HepG2 (cell line): ENCODE results near the gene CNBD2. TPM values are rescaled to one million over a fixed set of nuclear protein-coding genes. Genes with fewer than 3 reads are reported as not detected.
A peak's percentile ranks its signal among the peaks of the same experiment; 100 is the strongest.

ENCODE experiments used
- ATAC-seq: fragments of 200-7000 bp; cut with Tn5 transposase; 3 replicates; pipeline ENCODE4 v1.9.1; 2020; ENCODE audit warnings: mild to moderate bottlenecking, moderate library complexity
- BruUV-seq: library from RNA; stranded (reverse); fragments of 400-500 nt; replicated peaks from 2 replicates; lab custom pipeline; 2021; lab: Mats Ljungman, UMichigan
- CTCF ChIA-PET: fragments of 300-600 bp; formaldehyde crosslinking; extraction: SDS; loops from one replicate; lab custom pipeline; 2021; ENCODE audit warnings: low total read pairs, inconsistent platforms, low intra/inter-chr PET ratio; lab: Yijun Ruan, JAX
- POLR2A ChIA-PET: fragments of 350-600 bp; sonication (Branson Sonifier 250); formaldehyde crosslinking; loops from one replicate; lab custom pipeline; 2020; ENCODE audit warnings: antibody characterized with exemption, inconsistent platforms; lab: Yijun Ruan, JAX
- DNase-seq: peaks from one replicate; pipeline ENCODE4 v3.0.0-alpha.2; 2015; ENCODE audit warnings: low spot score
- FAIRE-seq: peaks from 3 replicates; lab custom pipeline; 2011; peaks lifted over from hg19 to GRCh38; lab: Jason Lieb, UNC
- H2AFZ ChIP-seq: one replicate; pipeline ENCODE4 v1.6.1; 2011; ENCODE audit warnings: low read length, inconsistent platforms
- H3K27ac ChIP-seq: fragments of 300-600 bp; 3 replicates; pipeline ENCODE4 v1.8.0; 2011; ENCODE audit warnings: mixed run types, mild to moderate bottlenecking, mixed read lengths, low read length, inconsistent platforms; ENCODE audit not compliant: insufficient read depth; ENCODE audit errors: extremely low read length
- H3K27me3 ChIP-seq, 2 experiments: fragments of 200-600 bp in 1 of 2; 2 replicates in 1 of 2; 3 replicates in 1 of 2; pipeline versions ENCODE4 v1.6.0 to v1.8.0; 2011; ENCODE audit warnings: low read length in 2 of 2, mild to moderate bottlenecking in 2 of 2, moderate library complexity in 2 of 2, inconsistent platforms in 1 of 2; ENCODE audit not compliant: insufficient read depth in 2 of 2, control insufficient read depth in 1 of 2
- H3K36me3 ChIP-seq, 2 experiments: fragments of 200-600 bp in 1 of 2; replicated peaks in 1 of 2; 2 replicates in 1 of 2; 3 replicates in 1 of 2; pipeline versions ENCODE4 v1.5.1 to v1.8.0; 2011; ENCODE audit warnings: low read length in 2 of 2, inconsistent platforms in 1 of 2; ENCODE audit not compliant: insufficient read depth in 2 of 2, control insufficient read depth in 1 of 2
- H3K4me1 ChIP-seq: 2 replicates; pipeline ENCODE4 v1.5.1; 2012; ENCODE audit warnings: low read length, inconsistent platforms; ENCODE audit not compliant: insufficient read depth
- H3K4me2 ChIP-seq: 2 replicates; pipeline ENCODE4 v1.6.0; 2011; ENCODE audit warnings: low read depth, low read length, inconsistent platforms
- H3K4me3 ChIP-seq, 3 experiments: fragments of 200-600 bp in 1 of 3; sonication (generic), shearing (Covaris generic) in 1 of 3; replicated peaks in 1 of 3; 2 replicates each; pipeline ENCODE4 v1.5.1; 2011 to 2016; ENCODE audit warnings: low read length in 3 of 3, inconsistent platforms in 2 of 3, low read depth in 2 of 3, mild to moderate bottlenecking in 2 of 3, control low read depth in 1 of 3, mixed read lengths in 1 of 3; ENCODE audit not compliant: insufficient read depth in 1 of 3
- H3K79me2 ChIP-seq: one replicate; pipeline ENCODE4 v1.6.1; 2011; ENCODE audit warnings: low read length, inconsistent platforms; ENCODE audit not compliant: insufficient read depth
- H3K9ac ChIP-seq: 2 replicates; pipeline ENCODE4 v1.6.0; 2011; ENCODE audit warnings: mild to moderate bottlenecking, low read depth, low read length, inconsistent platforms; ENCODE audit not compliant: insufficient read depth
- H3K9me3 ChIP-seq: 2 replicates; pipeline ENCODE4 v1.5.1; 2012; ENCODE audit warnings: mild to moderate bottlenecking, low read length
- H4K20me1 ChIP-seq: 2 replicates; pipeline ENCODE4 v1.6.0; 2011; ENCODE audit warnings: inconsistent platforms, mild to moderate bottlenecking, low read length, moderate library complexity; ENCODE audit not compliant: insufficient read depth
- NR1H2 ChIP-seq: sonication (generic); formaldehyde crosslinking; IDR thresholded peaks from 2 replicates; pipeline ENCODE4 v1.8.1; 2022; ENCODE audit warnings: low read depth, missing genetic modification reagents, borderline replicate concordance
- NR2F1 ChIP-seq, 2 experiments: fragments of 450-650 bp in 1 of 2; formaldehyde crosslinking in 1 of 2; IDR thresholded peaks; 2 replicates each; pipeline versions ENCODE4 v1.5.0 to v1.6.1; 2016 to 2020; ENCODE audit warnings: mild to moderate bottlenecking in 1 of 2, missing compliant biosample characterization in 1 of 2, missing genetic modification reagents in 1 of 2, moderate library complexity in 1 of 2
- RAD51 ChIP-seq: fragments of 450-650 bp; IDR thresholded peaks from 2 replicates; pipeline ENCODE4 v1.6.1; 2016; ENCODE audit warnings: borderline replicate concordance
- RARA ChIP-seq: IDR thresholded peaks from 2 replicates; pipeline ENCODE4 v1.6.1; 2016; ENCODE audit warnings: missing genetic modification reagents, missing compliant biosample characterization
- RFX5 ChIP-seq: IDR thresholded peaks from 2 replicates; pipeline ENCODE4 v1.6.1; 2011; ENCODE audit warnings: low read depth, low read length, improper control_type of control experiment
- ZNF543 ChIP-seq: sonication (generic); formaldehyde crosslinking; IDR thresholded peaks from 2 replicates; pipeline ENCODE4 v1.4.0; 2020; ENCODE audit warnings: mild to moderate bottlenecking, missing genetic modification reagents
- WGBS: methylation state at CpG from one replicate; pipeline ENCODE4 v1.1.6; 2017; ENCODE audit warnings: low lambda C conversion rate; 5-methylcytosine and 5-hydroxymethylcytosine counted together
- in situ Hi-C: cut with HindIII; loops from 2 replicates; pipeline ENCODE4 v1.10.0; 2017; ENCODE audit warnings: low pct_unique_long_range_greater_than_20kb; ENCODE audit not compliant: extremely low pct_ligation_motif_present
- intact Hi-C: fragments of 100-400 bp; cut with micrococcal nuclease; formaldehyde crosslinking; loops from one replicate; pipeline ENCODE4 v1.10.0; 2022; ENCODE audit not compliant: unreplicated experiment
- polyA plus RNA-seq, 8 experiments: library from polyadenylated mRNA; depleted of rRNA in 3 of 8; stranded (reverse) in 7 of 8; unstranded in 1 of 8; fragments of >200 nt; fragmentation: Illumina TruSeq in 4 of 8; extraction: Trizol in 4 of 8; gene quantifications; 2 replicates each; pipeline versions ENCODE4 v1.2.1 to v1.2.3, GENCODE V29; 2011 to 2016; ENCODE audit warnings: low read depth in 4 of 8, missing spikeins in 1 of 8, mixed read lengths in 1 of 8; ENCODE audit not compliant: insufficient read depth in 1 of 8
- total RNA-seq, 5 experiments: library from RNA; depleted of rRNA; stranded (reverse); fragments of >200 nt; fragmentation: Illumina TruSeq; extraction: Trizol; gene quantifications; 2 replicates each; pipeline ENCODE4 v1.2.3, GENCODE V29; 2016; ENCODE audit warnings: low read depth in 1 of 5
- TF ChIP-seq, protein P1 (sequence below), 2 experiments: sonication (generic) in 1 of 2; formaldehyde crosslinking in 1 of 2; IDR thresholded peaks; 2 replicates each; pipeline versions ENCODE4 v1.5.1 to v1.6.1; 2011 to 2020; ENCODE audit warnings: borderline replicate concordance in 1 of 2, low read depth in 1 of 2, low read length in 1 of 2, mild to moderate bottlenecking in 1 of 2, missing genetic modification reagents in 1 of 2, moderate library complexity in 1 of 2

The CNBD2 gene
- total and polyA plus RNA-seq, 2 of the 13 experiments (the other 11 are each of a cell fraction or from before 2014, with no cell fraction given) = 12.4 to 22.8 TPM

DNA sequence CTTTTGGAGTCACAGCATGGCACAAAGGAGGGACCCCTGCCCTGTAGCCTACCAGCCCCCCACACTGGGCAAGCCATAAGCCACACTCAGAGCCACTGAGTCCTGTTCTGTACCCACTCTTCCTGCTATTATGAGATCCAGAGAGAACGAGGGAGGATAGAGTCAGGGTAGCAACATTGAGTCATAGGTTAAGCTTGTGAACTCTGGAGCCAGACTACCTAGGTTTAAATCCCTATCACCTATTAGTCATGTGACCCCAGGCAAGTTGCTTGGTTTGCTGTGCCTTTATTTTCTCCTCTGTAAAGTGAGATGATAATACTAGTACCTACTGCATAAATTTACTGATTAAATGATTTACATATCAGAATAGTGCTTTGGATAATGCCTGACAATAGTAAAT is 540 bp downstream of the CNBD2 start:
- H3K9ac ChIP-seq = no peak overlapping the region

DNA sequence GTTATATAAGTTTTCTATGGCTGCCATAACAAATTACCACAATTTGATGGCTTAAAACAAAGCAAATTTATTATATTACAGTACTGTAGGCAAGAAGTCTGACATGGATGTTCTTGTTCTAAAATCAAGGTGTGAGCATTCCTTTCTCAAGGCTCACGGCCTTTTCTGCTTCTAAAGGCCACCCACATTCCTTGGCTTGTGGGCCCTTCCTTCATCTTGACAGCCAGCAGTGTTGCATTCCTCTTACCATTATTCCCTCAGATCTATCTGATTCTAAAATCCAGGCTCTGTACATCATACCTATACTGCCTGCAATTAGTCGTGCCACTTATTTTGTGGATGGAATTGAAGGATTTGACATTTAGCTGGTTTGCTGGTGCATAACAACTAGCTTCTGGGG is 3.6 kb downstream of the CNBD2 start:
- no peaks in the 10 kb centered on the region for H3K79me2 ChIP-seq
- no peak for DNase-seq
- CTCF ChIA-PET = no interaction called here

More for the DNA sequence above, 540 bp downstream of the CNBD2 start:
- CTCF ChIA-PET = no interaction called here
- FAIRE-seq = no peak
- H3K79me2 ChIP-seq = no peaks in the 10 kb centered on the region
- no TSS peak for BruUV-seq
- no peaks in the 10 kb centered on the region for H4K20me1 ChIP-seq
- H2AFZ ChIP-seq = no peak overlapping the region
- H3K4me3 ChIP-seq = no peak overlapping the region
- ATAC-seq = peak; percentile 52; the same call in 2 of the 3 replicates
- POLR2A ChIA-PET = interaction anchor here (1.1 kb wide), 1 partner anchor 15 kb away, joined by 4 read pairs; the partner anchor contains the start of gene SCAND1
- H3K4me2 ChIP-seq = no peak overlapping the region
- in situ Hi-C loops = no loop called here
- no peaks in the 10 kb centered on the region for H3K4me1 ChIP-seq
- peaks cover 6% of the 10 kb centered on the region; the same call in 1 of the 2 replicates for H3K9me3 ChIP-seq
- H3K36me3 ChIP-seq = no peaks in the 10 kb centered on the region
- no peak overlapping the region for H3K27ac ChIP-seq
- TF ChIP-seq, protein P1, sequence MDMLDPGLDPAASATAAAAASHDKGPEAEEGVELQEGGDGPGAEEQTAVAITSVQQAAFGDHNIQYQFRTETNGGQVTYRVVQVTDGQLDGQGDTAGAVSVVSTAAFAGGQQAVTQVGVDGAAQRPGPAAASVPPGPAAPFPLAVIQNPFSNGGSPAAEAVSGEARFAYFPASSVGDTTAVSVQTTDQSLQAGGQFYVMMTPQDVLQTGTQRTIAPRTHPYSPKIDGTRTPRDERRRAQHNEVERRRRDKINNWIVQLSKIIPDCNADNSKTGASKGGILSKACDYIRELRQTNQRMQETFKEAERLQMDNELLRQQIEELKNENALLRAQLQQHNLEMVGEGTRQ (IDR thresholded peaks at IDR 0.05; ENCODE audit: low read depth, low read length) = peak; percentile 28; the same call in 1 of the 2 replicates
- TF ChIP-seq, protein P1 (CRISPR knock-in tag; IDR thresholded peaks at IDR 0.05; ENCODE audit: borderline replicate concordance) = no peak; the same call in 1 of the 2 replicates
- TF ChIP-seq NR2F1 (CRISPR knock-in tag; IDR thresholded peaks at IDR 0.05) = 0 out of 4 replicates have a peak, but pooled peaks of 1 of the 2 experiments have one; percentile 23
- TF ChIP-seq NR1H2 (CRISPR knock-in tag) = no peak
- peak; percentile 58; the same call in 1 of the 2 replicates for TF ChIP-seq RAD51
- 0 out of 2 replicates have a peak, but pooled peaks have one; percentile 33 for TF ChIP-seq RFX5
- intact Hi-C loops = no loop called here
- WGBS = 0% methylated on average over 1 of the region's 1 CpG
- no peaks in the 10 kb centered on the region; a peak in 1 of 5 replicates for H3K27me3 ChIP-seq
- no peak for DNase-seq

More for the DNA sequence above, 3.6 kb downstream of the CNBD2 start:
- POLR2A ChIA-PET = no interaction called here
- Histone ChIP-seq H3K27me3 (peaks cover 2 to 12% of the 10 kb centered on the region in 2 experiments; a peak in 3 of 5 replicates), H3K9ac (no peak overlapping the region), H3K4me3 (no peak overlapping the region), H3K4me2 (no peak overlapping the region), H3K27ac (no peak overlapping the region), H3K4me1 (no peaks in the 10 kb centered on the region), H2AFZ (no peak overlapping the region), H3K9me3 (peaks cover 6% of the 10 kb centered on the region; the same call in 1 of the 2 replicates), H4K20me1 (no peaks in the 10 kb centered on the region), H3K36me3 (no peaks in the 10 kb centered on the region)
- ATAC-seq = no peak
- in situ Hi-C loops (no loop called here), intact Hi-C loops (no loop called here)
- TF ChIP-seq ZNF543 (CRISPR knock-in tag) = peak; percentile 98
- no peak for TF ChIP-seq RARA (CRISPR knock-in tag)
- WGBS = 55% methylated on average over 2 of the region's 2 CpGs
- BruUV-seq = no TSS peak
- FAIRE-seq = no peak
